ENCODE measurements around the gene CD47.

GRCh38 chr3:108029466-108029865 lies 61.4 kb downstream of the CD47 start:
- TF ChIP-seq, protein P1, sequence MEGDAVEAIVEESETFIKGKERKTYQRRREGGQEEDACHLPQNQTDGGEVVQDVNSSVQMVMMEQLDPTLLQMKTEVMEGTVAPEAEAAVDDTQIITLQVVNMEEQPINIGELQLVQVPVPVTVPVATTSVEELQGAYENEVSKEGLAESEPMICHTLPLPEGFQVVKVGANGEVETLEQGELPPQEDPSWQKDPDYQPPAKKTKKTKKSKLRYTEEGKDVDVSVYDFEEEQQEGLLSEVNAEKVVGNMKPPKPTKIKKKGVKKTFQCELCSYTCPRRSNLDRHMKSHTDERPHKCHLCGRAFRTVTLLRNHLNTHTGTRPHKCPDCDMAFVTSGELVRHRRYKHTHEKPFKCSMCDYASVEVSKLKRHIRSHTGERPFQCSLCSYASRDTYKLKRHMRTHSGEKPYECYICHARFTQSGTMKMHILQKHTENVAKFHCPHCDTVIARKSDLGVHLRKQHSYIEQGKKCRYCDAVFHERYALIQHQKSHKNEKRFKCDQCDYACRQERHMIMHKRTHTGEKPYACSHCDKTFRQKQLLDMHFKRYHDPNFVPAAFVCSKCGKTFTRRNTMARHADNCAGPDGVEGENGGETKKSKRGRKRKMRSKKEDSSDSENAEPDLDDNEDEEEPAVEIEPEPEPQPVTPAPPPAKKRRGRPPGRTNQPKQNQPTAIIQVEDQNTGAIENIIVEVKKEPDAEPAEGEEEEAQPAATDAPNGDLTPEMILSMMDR (IDR thresholded peaks at IDR 0.05) = no peak
- TF ChIP-seq EP300 (IDR thresholded peaks at IDR 0.05) (no peak), POLR2A (IDR thresholded peaks at IDR 0.05) (no peak)
